ENCODE measurements around the gene NELL1.

DNA sequence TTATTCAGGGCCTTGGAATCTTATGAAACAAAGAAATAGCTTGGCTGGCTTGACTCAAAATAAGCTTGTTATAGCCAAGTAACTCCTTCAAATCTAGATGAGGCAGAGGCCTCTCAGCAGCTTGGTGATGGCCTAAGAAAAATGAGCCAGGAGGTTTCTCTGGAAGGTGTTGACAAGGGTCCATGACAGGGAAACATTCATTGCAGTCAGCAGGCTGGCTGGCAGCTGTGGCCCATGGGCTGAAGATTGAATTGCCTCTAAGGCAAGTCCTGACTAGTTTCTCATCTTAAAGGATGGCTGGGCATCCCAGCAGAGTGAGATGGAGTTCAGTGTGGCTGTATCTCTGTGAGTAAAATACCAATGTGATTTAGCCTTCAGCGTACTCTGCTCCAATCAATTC, 441.0 kb downstream of the NELL1 start:
- TF ChIP-seq, protein P1, sequence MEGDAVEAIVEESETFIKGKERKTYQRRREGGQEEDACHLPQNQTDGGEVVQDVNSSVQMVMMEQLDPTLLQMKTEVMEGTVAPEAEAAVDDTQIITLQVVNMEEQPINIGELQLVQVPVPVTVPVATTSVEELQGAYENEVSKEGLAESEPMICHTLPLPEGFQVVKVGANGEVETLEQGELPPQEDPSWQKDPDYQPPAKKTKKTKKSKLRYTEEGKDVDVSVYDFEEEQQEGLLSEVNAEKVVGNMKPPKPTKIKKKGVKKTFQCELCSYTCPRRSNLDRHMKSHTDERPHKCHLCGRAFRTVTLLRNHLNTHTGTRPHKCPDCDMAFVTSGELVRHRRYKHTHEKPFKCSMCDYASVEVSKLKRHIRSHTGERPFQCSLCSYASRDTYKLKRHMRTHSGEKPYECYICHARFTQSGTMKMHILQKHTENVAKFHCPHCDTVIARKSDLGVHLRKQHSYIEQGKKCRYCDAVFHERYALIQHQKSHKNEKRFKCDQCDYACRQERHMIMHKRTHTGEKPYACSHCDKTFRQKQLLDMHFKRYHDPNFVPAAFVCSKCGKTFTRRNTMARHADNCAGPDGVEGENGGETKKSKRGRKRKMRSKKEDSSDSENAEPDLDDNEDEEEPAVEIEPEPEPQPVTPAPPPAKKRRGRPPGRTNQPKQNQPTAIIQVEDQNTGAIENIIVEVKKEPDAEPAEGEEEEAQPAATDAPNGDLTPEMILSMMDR (IDR thresholded peaks at IDR 0.05): no peak
- TF ChIP-seq POLR2A (IDR thresholded peaks at IDR 0.05): no peak

Data from body of pancreas (tissue), 4 donors.